Neural crest cell (in vitro differentiated cells): ENCODE measurements around the gene UACA. TPM values are rescaled to one million over a fixed set of nuclear protein-coding genes. Genes with fewer than 3 reads are reported as not detected.

ENCODE experiments used
- DNase-seq: peaks from one replicate; pipeline ENCODE4 v3.0.0; 2021; ENCODE audit warnings: low read depth, mixed read lengths, low spot score
- H3K27ac Mint-ChIP-seq: one replicate; pipeline ENCODE4 v1.8.0; 2021; ENCODE audit warnings: mild to moderate bottlenecking, mixed read lengths; ENCODE audit not compliant: unreplicated experiment
- H3K27me3 Mint-ChIP-seq: 2 replicates; pipeline ENCODE4 v1.8.0; 2021; ENCODE audit warnings: low read depth, mild to moderate bottlenecking, mixed read lengths
- H3K36me3 Mint-ChIP-seq: 2 replicates; pipeline ENCODE4 v1.8.0; 2021; ENCODE audit warnings: low read depth, mild to moderate bottlenecking, mixed read lengths
- H3K4me1 Mint-ChIP-seq: 2 replicates; pipeline ENCODE4 v1.8.0; 2021; ENCODE audit warnings: mixed read lengths
- H3K4me3 Mint-ChIP-seq: one replicate; pipeline ENCODE4 v1.8.0; 2021; ENCODE audit warnings: mild to moderate bottlenecking, mixed read lengths
- H3K9me3 Mint-ChIP-seq: 2 replicates; pipeline ENCODE4 v1.8.0; 2021; ENCODE audit warnings: mixed read lengths
- CTCF ChIP-seq: fragments of 200-600 bp; sonication (generic); conservative IDR thresholded peaks from 2 replicates; pipeline ENCODE4 v1.5.0; 2021; ENCODE audit warnings: antibody characterized with exemption, mild to moderate bottlenecking
- total RNA-seq: library from RNA; stranded (reverse); gene quantifications from 2 replicates; pipeline ENCODE4 v1.2.1, GENCODE V29; 2021

The UACA gene
- total RNA-seq, 1 donor from 2014 or later, result 36.8 TPM

- H3K4me3 Mint-ChIP-seq, result no peak overlapping the region
- no peaks in the 10 kb centered on the region for H3K36me3 Mint-ChIP-seq
- no peak for TF ChIP-seq CTCF
- H3K4me1 Mint-ChIP-seq, result peaks cover 12% of the 10 kb centered on the region
- H3K27ac Mint-ChIP-seq, result no peak overlapping the region
- no peaks in the 10 kb centered on the region for H3K9me3 Mint-ChIP-seq
- DNase-seq, result no peak
- H3K27me3 Mint-ChIP-seq, result no peaks in the 10 kb centered on the region
Measured at GRCh38 chr15:70720228-70721016, 42.9 kb downstream of the UACA start.

GRCh38 chr15:70717237-70717793, 46.0 kb downstream of the UACA start:
- Mint-ChIP-seq H3K27ac (no peak overlapping the region), H3K36me3 (no peaks in the 10 kb centered on the region), H3K4me1 (peaks cover 20% of the 10 kb centered on the region), H3K27me3 (no peaks in the 10 kb centered on the region), H3K9me3 (no peaks in the 10 kb centered on the region), H3K4me3 (no peak overlapping the region)
- TF ChIP-seq CTCF, result no peak
- DNase-seq, result no peak

- no peak for TF ChIP-seq CTCF
- no peaks in the 10 kb centered on the region for H3K9me3 Mint-ChIP-seq
- peaks cover 20% of the 10 kb centered on the region for H3K4me1 Mint-ChIP-seq
- no peaks in the 10 kb centered on the region for H3K36me3 Mint-ChIP-seq
- no peaks in the 10 kb centered on the region for H3K27me3 Mint-ChIP-seq
- H3K27ac Mint-ChIP-seq, result peak overlapping the region; percentile 43
- no peak overlapping the region for H3K4me3 Mint-ChIP-seq
- no peak for DNase-seq
Measured at GRCh38 chr15:70715840-70716485, 47.4 kb downstream of the UACA start.

- no peaks in the 10 kb centered on the region for H3K27me3 Mint-ChIP-seq
- DNase-seq, result no peak
- no peak overlapping the region for H3K4me3 Mint-ChIP-seq
- no peak for TF ChIP-seq CTCF
- no peaks in the 10 kb centered on the region for H3K36me3 Mint-ChIP-seq
- peaks cover 15% of the 10 kb centered on the region for H3K4me1 Mint-ChIP-seq
- H3K9me3 Mint-ChIP-seq, result no peaks in the 10 kb centered on the region
- H3K27ac Mint-ChIP-seq, result no peak overlapping the region
Measured at GRCh38 chr15:70714565-70714964, 48.8 kb downstream of the UACA start.

GRCh38 chr15:70714015-70714414, 49.3 kb downstream of the UACA start:
- no peaks in the 10 kb centered on the region for H3K27me3 Mint-ChIP-seq
- no peaks in the 10 kb centered on the region for H3K9me3 Mint-ChIP-seq
- H3K4me3 Mint-ChIP-seq, result no peak overlapping the region
- DNase-seq, result no peak
- H3K27ac Mint-ChIP-seq, result no peak overlapping the region
- peaks cover 15% of the 10 kb centered on the region for H3K4me1 Mint-ChIP-seq
- TF ChIP-seq CTCF, result no peak
- H3K36me3 Mint-ChIP-seq, result no peaks in the 10 kb centered on the region
